HG02678 (cell line): ENCODE measurements around the gene CECR2.

ENCODE experiments used
- ATAC-seq: cut with Tn5 transposase; IDR thresholded peaks from one replicate; pipeline ENCODE4 v1.9.1; 2021; ENCODE audit warnings: mild to moderate bottlenecking, moderate library complexity; ENCODE audit not compliant: unreplicated experiment

The CECR2 gene

GRCh38 chr22:17443405-17444203 is 74.3 kb downstream of the CECR2 start:
- ATAC-seq, result no peak

GRCh38 chr22:17444204-17444504 is 74.9 kb downstream of the CECR2 start:
- no peak for ATAC-seq

GRCh38 chr22:17446698-17447097 is 77.4 kb downstream of the CECR2 start:
- no peak for ATAC-seq

GRCh38 chr22:17451316-17451715 is 82.1 kb downstream of the CECR2 start:
- ATAC-seq, result no peak

GRCh38 chr22:17460895-17461294 is 91.6 kb downstream of the CECR2 start:
- no peak for ATAC-seq

- ATAC-seq, result no peak
Observed at GRCh38 chr22:17470880-17471500, 101.7 kb downstream of the CECR2 start.

GRCh38 chr22:17471886-17472535 is 102.8 kb downstream of the CECR2 start:
- ATAC-seq, result no peak

GRCh38 chr22:17472932-17473331 is 103.7 kb downstream of the CECR2 start:
- no peak for ATAC-seq

- ATAC-seq, result no peak
Observed at GRCh38 chr22:17475318-17476230, 106.3 kb downstream of the CECR2 start.

- ATAC-seq, result no peak
Observed at GRCh38 chr22:17476838-17477237, 107.6 kb downstream of the CECR2 start.

- ATAC-seq, result no peak
Observed at GRCh38 chr22:17477391-17477833, 108.2 kb downstream of the CECR2 start.

GRCh38 chr22:17479135-17479534 is 109.9 kb downstream of the CECR2 start:
- ATAC-seq, result no peak

GRCh38 chr22:17481424-17481823 is 112.2 kb downstream of the CECR2 start:
- no peak for ATAC-seq

- no peak for ATAC-seq
Observed at GRCh38 chr22:17483688-17484372, 114.6 kb downstream of the CECR2 start.

- no peak for ATAC-seq
Observed at GRCh38 chr22:17484608-17485007, 115.3 kb downstream of the CECR2 start.

- ATAC-seq, result no peak
Observed at GRCh38 chr22:17486313-17486712, 117.1 kb downstream of the CECR2 start.

GRCh38 chr22:17486719-17487118 is 117.5 kb downstream of the CECR2 start:
- ATAC-seq, result no peak

GRCh38 chr22:17489101-17489500 is 119.8 kb downstream of the CECR2 start:
- no peak for ATAC-seq

- ATAC-seq, result no peak
Observed at GRCh38 chr22:17491090-17491640, 121.9 kb downstream of the CECR2 start.

- no peak for ATAC-seq
Observed at GRCh38 chr22:17492247-17492646, 123.0 kb downstream of the CECR2 start.
